ENCODE data around the gene UBE2B.
A peak's percentile ranks its signal among the peaks of the same experiment; 100 is the strongest.

UBE2B gene

GRCh38 chr5:134432174-134432573 lies 60.8 kb downstream of the UBE2B start:
- no peak overlapping the region for H3K4me3 ChIP-seq (ENCODE audit: low read depth, low read length)
- TF ChIP-seq CTCF (IDR thresholded peaks at IDR 0.05; ENCODE audit: low read depth, low read length) = no peak

- H3K4me3 ChIP-seq (ENCODE audit: low read depth, low read length) = no peak overlapping the region
- no peak for TF ChIP-seq CTCF (IDR thresholded peaks at IDR 0.05; ENCODE audit: low read depth, low read length)
These were observed 61.4 kb downstream of the UBE2B start for GRCh38 chr5:134432677-134433359.

GRCh38 chr5:134435560-134435959 lies 64.2 kb downstream of the UBE2B start:
- TF ChIP-seq CTCF (IDR thresholded peaks at IDR 0.05; ENCODE audit: low read depth, low read length) = no peak
- H3K4me3 ChIP-seq (ENCODE audit: low read depth, low read length) = no peak overlapping the region

GRCh38 chr5:134436523-134437339 lies 65.4 kb downstream of the UBE2B start:
- no peak for TF ChIP-seq CTCF (IDR thresholded peaks at IDR 0.05; ENCODE audit: low read depth, low read length)
- peak overlapping the region; percentile 39 for H3K4me3 ChIP-seq (ENCODE audit: low read depth, low read length)

GRCh38 chr5:134437340-134437846 lies 66.0 kb downstream of the UBE2B start:
- H3K4me3 ChIP-seq (ENCODE audit: low read depth, low read length) = peak overlapping the region; percentile 39; the same call in 1 of the 2 replicates
- TF ChIP-seq CTCF (IDR thresholded peaks at IDR 0.05; ENCODE audit: low read depth, low read length) = no peak

GRCh38 chr5:134437847-134438581 lies 66.6 kb downstream of the UBE2B start:
- TF ChIP-seq CTCF (IDR thresholded peaks at IDR 0.05; ENCODE audit: low read depth, low read length) = no peak
- H3K4me3 ChIP-seq (ENCODE audit: low read depth, low read length) = no peak overlapping the region

Data from WI38 (cell line).